Gastrocnemius medialis (tissue), 4 donors: ENCODE measurements around the gene NFKBIL1.

Experiments
- CTCF ChIP-seq, 5 experiments: fragments of 450-650 bp in 3 of 5; fragments of 200-600 bp in 2 of 5; sonication (generic) in 2 of 5; IDR thresholded peaks in 4 of 5; conservative IDR thresholded peaks in 1 of 5; 1 replicate in 4 of 5; 2 replicates in 1 of 5; pipeline ENCODE4 v1.5.1; 2016 to 2019; ENCODE audit warnings: antibody characterized with exemption in 5 of 5, mild to moderate bottlenecking in 3 of 5, moderate library complexity in 3 of 5
- POLR2A ChIP-seq, 2 donors: fragments of 450-650 bp; IDR thresholded peaks; one replicate each; pipeline ENCODE4 v1.6.1; 2017; ENCODE audit warnings: antibody characterized with exemption in 2 of 2, mild to moderate bottlenecking in 2 of 2, moderate library complexity in 2 of 2

DNA sequence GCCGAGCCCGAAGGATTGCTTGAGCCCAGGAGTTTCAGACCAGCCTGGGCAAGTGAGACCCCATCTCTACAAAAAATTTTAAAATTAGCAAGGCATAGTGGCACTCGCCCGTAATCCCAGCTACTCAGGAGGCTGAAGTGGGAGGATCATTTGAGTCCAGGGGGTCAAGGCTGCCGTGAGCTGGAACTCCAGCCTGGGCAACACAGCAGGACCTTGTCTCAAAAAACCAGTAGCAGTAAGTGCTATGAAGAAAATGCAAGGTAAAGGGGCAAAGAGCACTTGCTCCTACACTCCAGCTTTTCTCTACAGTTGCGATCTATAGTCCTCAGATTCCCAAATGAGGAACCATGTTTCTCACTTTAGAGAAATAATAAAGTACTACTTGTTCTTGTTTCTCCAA lies 3.8 kb upstream of the NFKBIL1 start:
- TF ChIP-seq CTCF (IDR thresholded peaks at IDR 0.05 in 4 of 5, conservative IDR thresholded peaks at IDR 0.05 in 1 of 5) (no peak), POLR2A (IDR thresholded peaks at IDR 0.05) (no peak)
